ENCODE data around the gene CCR5AS.

The CCR5AS gene

GRCh38 chr3:46324036-46324435 lies 82.8 kb downstream of the CCR5AS start:
- H3K4me1 ChIP-seq, result peaks cover 19% of the 10 kb centered on the region
- H3K9me3 ChIP-seq, result peaks cover 11% of the 10 kb centered on the region
- no peaks in the 10 kb centered on the region for H3K27me3 ChIP-seq
- no peaks in the 10 kb centered on the region for H4K20me1 ChIP-seq
- no peak overlapping the region for H3K27ac ChIP-seq
- H3K9ac ChIP-seq, result no peak overlapping the region
- no peak overlapping the region for H3K4me3 ChIP-seq
- no peak overlapping the region for H3K4me2 ChIP-seq
- no peak for TF ChIP-seq Cebpa-rat (IDR thresholded peaks at IDR 0.05)
- H3K36me3 ChIP-seq, result no peaks in the 10 kb centered on the region

GRCh38 chr3:46321461-46322104 lies 85.3 kb downstream of the CCR5AS start:
- H3K27me3 ChIP-seq, result no peaks in the 10 kb centered on the region
- no peaks in the 10 kb centered on the region for H3K36me3 ChIP-seq
- H3K9me3 ChIP-seq, result 0 out of 2 replicates have a peak, but pooled peaks cover 4% of the 10 kb centered on the region
- no peak overlapping the region for H3K4me3 ChIP-seq
- H3K4me2 ChIP-seq, result peak overlapping the region; percentile 67
- 0 out of 2 replicates have a peak overlapping the region, but pooled peaks have one; percentile 16 for H3K9ac ChIP-seq
- no peaks in the 10 kb centered on the region for H4K20me1 ChIP-seq
- peak overlapping the region; percentile 58; the same call in 1 of the 2 replicates for H3K27ac ChIP-seq
- peaks cover 19% of the 10 kb centered on the region for H3K4me1 ChIP-seq
- no peak for TF ChIP-seq Cebpa-rat (IDR thresholded peaks at IDR 0.05)

- Histone ChIP-seq H3K4me2 (no peak overlapping the region), H3K4me1 (peaks cover 19% of the 10 kb centered on the region), H3K27ac (no peak overlapping the region), H3K27me3 (no peaks in the 10 kb centered on the region), H3K36me3 (no peaks in the 10 kb centered on the region), H4K20me1 (no peaks in the 10 kb centered on the region), H3K4me3 (no peak overlapping the region), H3K9ac (no peak overlapping the region), H3K9me3 (0 out of 2 replicates have a peak, but pooled peaks cover 7% of the 10 kb centered on the region)
- TF ChIP-seq Cebpa-rat (IDR thresholded peaks at IDR 0.05), result no peak
Observed at GRCh38 chr3:46318207-46318927, 88.5 kb downstream of the CCR5AS start.

GRCh38 chr3:46316206-46316605 lies 90.7 kb downstream of the CCR5AS start:
- H3K9me3 ChIP-seq, result 0 out of 2 replicates have a peak, but pooled peaks cover 7% of the 10 kb centered on the region
- H3K4me3 ChIP-seq, result no peak overlapping the region
- H3K27ac ChIP-seq, result no peak overlapping the region
- H3K4me1 ChIP-seq, result peaks cover 7% of the 10 kb centered on the region
- H3K36me3 ChIP-seq, result no peaks in the 10 kb centered on the region
- H4K20me1 ChIP-seq, result no peaks in the 10 kb centered on the region
- no peak for TF ChIP-seq Cebpa-rat (IDR thresholded peaks at IDR 0.05)
- H3K27me3 ChIP-seq, result no peaks in the 10 kb centered on the region
- no peak overlapping the region for H3K4me2 ChIP-seq
- H3K9ac ChIP-seq, result no peak overlapping the region

- Histone ChIP-seq H4K20me1 (no peaks in the 10 kb centered on the region), H3K4me1 (no peaks in the 10 kb centered on the region), H3K36me3 (no peaks in the 10 kb centered on the region), H3K4me2 (no peak overlapping the region), H3K27ac (no peak overlapping the region), H3K27me3 (no peaks in the 10 kb centered on the region), H3K9me3 (0 out of 2 replicates have a peak, but pooled peaks cover 7% of the 10 kb centered on the region), H3K4me3 (no peak overlapping the region), H3K9ac (no peak overlapping the region)
- TF ChIP-seq Cebpa-rat (IDR thresholded peaks at IDR 0.05), result no peak
Observed at GRCh38 chr3:46314517-46314916, 92.3 kb downstream of the CCR5AS start.
